ENCODE results near the gene C1QTNF9.
"Not testable (repeated sequence)": the region's sequence is repeated elsewhere in the genome, so short reads cannot be mapped to it uniquely, and the experiment has no call there.

The C1QTNF9 gene

DNA sequence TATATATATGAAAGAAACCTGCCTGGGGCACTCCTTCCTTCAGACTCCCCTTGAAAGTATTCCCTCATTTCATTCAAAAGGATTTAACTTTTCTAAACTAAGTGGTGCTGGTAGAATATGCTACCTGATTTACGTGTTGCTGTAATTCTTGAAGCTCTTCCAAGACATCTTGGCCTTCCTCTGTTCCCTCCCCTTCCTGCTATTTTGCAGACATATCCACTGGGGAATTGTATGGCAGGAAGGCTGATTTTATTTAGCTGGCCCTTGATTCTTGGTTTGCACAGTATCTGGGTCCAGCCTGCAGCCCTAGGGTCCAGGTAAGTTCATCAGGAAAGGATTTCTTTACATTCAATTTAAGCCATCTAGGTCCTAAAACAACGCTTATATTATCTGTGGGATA is at the start of gene C1QTNF9:
TSS of gene C1QTNF9 (plus strand) at position 281 of the 400 bp plus-strand sequence. CDS start 6,424 bp downstream, outside the sequence.
- not testable (repeated sequence) for DNase-seq (ENCODE audit: low spot score)

DNA sequence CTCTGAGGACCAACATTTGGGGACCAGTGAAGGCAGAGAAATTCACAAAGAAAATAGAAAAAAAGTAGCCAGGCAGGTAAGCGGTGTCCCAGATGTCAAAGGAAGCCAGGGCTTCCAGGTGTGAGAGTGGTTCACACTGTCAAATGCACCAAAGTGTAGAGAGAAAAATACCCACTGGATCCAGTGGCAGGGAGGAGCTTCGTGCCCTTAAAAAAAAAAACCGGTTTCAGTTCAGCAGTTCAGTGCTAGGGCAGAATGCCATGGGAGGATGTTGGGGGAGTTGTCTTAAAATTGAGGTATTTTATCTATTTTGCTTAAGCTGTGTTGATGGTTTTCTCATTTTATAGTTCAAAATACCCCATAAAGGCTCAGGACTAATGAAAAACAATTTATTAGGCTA is 47.8 kb upstream of the C1QTNF9 start:
- DNase-seq (ENCODE audit: low spot score), result no peak

DNA sequence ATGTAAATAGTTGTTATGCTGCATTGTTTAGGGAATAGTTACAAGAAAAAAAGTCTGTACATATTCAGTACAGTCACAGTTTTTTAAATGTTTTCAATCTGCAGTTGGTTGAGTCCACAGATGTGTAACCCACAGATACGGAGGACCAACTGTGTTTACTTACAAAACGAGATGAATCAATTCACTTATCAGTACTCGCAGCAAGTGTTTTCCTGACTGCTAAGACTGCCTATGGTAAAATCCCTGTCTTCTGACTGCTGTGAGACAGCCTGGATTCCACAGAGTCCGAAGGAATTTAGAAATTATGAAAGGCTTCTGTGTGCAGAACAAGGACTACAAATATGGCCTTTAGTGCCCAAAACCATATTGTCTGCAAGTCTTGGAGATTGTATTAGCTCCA is 45.7 kb upstream of the C1QTNF9 start:
- no peak for DNase-seq (ENCODE audit: low spot score)

GRCh38 chr13:24264976-24265375 is 44.4 kb upstream of the C1QTNF9 start:
- DNase-seq (ENCODE audit: low spot score), result no peak

- DNase-seq (ENCODE audit: low spot score), result no peak
Observed at GRCh38 chr13:24265453-24265852, 43.9 kb upstream of the C1QTNF9 start.

GRCh38 chr13:24267274-24267673 is 42.1 kb upstream of the C1QTNF9 start:
- no peak for DNase-seq (ENCODE audit: low spot score)

DNA sequence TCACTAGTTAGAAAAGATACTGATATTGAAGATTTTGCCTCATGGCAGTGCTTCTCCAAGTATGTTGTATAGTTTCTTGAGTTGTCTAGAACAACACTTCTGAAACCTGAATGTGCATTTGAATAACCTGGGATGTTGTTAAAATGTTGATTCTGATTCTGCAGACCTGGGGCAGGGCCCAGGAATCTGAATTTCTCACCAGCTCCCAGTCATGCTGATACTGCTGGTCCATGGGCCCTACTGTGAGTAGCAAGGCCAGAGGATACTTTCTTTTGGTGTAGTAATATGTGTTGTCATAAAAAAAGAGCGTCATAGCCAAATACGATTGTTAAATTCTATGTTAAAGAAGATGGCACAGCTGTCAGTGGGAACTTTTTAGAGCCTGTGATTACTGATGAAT is 41.6 kb upstream of the C1QTNF9 start:
- DNase-seq (ENCODE audit: low spot score), result no peak

- DNase-seq (ENCODE audit: low spot score), result no peak
Observed at GRCh38 chr13:24269821-24270220, 39.6 kb upstream of the C1QTNF9 start.

- DNase-seq (ENCODE audit: low spot score), result peak; percentile 89
Observed at GRCh38 chr13:24270639-24271141, 38.7 kb upstream of the C1QTNF9 start.

DNA sequence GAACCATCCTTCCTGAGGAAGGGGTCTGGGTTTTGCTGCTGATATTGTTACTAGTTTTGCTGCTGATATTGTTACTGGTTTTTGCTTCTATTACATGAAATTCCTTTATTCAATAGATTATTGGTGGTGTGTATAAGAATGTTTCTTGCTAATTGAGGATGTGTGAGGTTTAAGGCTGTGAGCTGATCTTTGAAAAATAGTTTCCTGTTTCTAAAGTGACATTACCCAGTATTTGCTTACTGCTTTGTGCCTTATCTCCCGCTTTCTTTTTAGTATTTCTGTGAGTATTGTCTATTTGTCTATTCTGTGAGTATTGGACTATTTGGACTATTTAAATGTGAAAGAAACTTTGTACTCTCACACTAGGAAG is 38.2 kb upstream of the C1QTNF9 start:
- DNase-seq (ENCODE audit: low spot score), result no peak

- peak; percentile 96 for DNase-seq (ENCODE audit: low spot score)
Observed at GRCh38 chr13:24271601-24272451, 37.6 kb upstream of the C1QTNF9 start.

DNA sequence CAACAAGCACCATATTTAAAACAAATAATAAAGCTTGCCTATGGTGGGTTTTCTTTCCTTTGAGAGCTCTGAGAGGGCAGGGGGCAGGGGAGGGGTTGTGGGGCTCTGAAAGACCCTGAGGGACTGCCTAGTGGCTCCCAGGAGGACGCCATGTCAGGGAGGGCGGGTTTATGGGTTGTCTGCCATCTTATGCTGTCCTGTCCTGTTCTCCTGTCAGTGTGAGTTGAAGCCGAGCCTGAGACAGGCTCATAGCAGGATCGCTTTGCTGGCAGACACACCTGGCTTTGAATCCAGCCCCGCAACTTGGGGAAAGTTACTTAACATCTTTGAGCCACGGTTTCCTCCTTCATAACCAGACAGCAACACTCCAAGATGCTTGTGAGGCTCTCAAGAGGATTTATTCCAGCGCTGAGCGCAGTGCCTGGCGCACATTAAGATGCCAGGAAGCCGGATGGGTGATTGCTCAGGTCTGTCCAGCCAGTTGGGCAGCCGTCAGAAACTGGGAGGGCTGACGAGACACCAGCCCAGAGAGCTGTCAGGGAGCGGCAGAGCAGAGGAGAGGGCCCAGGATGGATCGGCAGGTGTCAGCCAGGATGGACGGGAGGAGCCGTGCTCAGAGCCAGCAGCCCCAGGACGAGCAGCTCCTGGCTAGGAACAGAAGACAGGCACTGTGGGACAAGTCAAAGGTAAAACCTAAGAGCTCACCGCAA is 36.8 kb upstream of the C1QTNF9 start:
- no peak for DNase-seq (ENCODE audit: low spot score)

DNA sequence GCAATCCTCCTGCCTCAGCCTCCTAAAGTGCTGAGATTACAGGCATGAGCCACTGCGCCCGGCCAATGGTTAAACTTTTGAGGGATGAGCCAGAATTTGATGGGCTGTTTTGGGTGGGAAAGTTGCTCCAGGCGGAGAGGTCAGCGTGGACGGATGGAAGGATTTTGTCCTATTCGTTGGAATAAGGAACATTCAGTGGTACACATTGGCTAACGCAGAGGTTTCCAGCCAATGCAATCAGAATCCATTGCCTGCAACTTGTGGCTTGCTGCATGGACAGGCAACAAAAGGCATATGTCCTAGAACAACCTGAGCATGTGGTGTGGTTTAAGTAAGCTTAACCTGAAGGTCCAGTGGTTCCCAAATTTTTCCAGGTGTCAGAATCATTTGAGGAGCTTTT is 35.5 kb upstream of the C1QTNF9 start:
- DNase-seq (ENCODE audit: low spot score), result no peak

GRCh38 chr13:24274452-24275021 is 34.8 kb upstream of the C1QTNF9 start:
- peak; percentile 86 for DNase-seq (ENCODE audit: low spot score)

- no peak for DNase-seq (ENCODE audit: low spot score)
Observed at GRCh38 chr13:24275041-24275440, 34.3 kb upstream of the C1QTNF9 start.

- peak; percentile 58 for DNase-seq (ENCODE audit: low spot score)
Observed at GRCh38 chr13:24276306-24276705, 33.1 kb upstream of the C1QTNF9 start.

- no peak for DNase-seq (ENCODE audit: low spot score)
Observed at GRCh38 chr13:24276861-24277260, 32.5 kb upstream of the C1QTNF9 start.

DNA sequence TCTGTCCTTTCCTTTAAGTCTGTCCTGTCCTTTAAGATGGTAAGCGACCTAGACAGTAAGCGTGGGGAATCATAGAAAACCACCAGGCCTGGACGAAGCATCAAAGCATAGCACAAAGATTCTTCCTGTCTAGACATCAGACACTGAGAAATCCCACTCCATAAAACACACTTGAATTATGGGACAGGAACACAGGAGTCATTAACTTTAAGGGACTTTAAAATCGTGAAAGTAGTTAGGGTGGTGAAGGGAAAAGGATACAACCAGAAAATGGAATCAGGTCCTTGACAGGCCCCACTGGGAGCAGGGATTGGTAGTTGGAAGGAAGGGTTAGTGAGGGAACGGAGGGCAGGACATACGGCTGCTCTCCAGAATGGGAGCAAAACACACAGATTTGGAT is 31.6 kb upstream of the C1QTNF9 start:
- no peak for DNase-seq (ENCODE audit: low spot score)

- no peak for DNase-seq (ENCODE audit: low spot score)
Observed at GRCh38 chr13:24279327-24280110, 29.9 kb upstream of the C1QTNF9 start.

DNA sequence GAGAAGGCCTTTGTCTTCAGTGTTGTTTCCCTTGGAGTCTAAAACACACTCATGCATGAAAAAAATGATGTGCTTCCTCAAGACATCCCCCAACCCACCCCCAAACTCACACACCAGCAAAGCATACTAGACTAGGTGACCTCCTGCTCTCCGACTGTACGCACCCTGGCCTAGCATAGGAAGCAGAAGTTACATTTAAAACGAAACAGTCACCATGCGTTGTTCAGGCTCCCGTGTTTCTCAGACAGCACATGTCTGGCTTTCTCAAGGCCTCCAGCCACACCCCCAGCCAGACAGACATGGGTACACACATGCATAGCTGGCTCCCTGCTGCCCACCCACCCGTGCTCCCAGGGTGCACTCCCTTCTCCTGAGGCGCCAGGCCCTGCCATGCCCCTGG is 28.7 kb upstream of the C1QTNF9 start:
- peak; percentile 84 for DNase-seq (ENCODE audit: low spot score)

DNA sequence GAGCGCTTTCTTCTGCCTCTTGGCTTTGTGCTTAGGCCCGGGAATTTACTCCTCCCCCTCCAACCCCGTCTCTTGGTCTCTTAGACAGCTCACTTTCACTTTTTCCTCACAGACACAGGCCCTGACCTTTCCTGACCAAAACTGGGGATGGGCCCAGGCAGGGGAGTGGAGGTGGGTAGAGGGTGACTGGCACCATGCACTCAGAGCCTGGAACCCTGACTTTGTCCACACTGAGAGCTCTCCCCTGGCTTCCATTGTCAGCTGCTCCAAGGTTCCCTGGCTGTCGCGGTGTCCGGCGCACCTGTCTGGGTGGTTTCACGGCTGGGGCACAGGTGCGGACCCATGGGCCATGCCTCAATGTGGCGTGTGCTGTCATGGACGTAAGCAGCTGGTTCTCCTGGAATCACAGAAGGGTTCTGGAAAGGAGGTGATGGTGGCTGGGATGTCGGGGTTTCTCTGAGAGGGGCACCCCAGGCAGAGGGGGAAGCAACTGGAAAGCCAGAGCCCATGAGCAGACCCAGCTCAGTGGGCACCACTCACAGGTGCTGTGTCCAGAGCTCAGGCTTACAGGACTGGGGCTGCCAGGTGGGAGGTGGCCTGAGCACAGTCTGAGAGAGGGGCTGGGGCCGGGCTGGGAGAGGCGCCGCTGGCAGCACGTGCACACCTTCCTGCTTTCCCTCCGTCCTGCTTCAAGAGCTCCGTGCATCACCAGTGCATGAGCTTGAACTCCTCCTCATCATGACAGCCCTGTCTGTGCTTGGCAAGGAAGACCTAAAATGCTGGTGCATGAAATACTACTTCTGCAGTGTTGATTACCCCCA is 28.0 kb upstream of the C1QTNF9 start:
- no peak for DNase-seq (ENCODE audit: low spot score)
